Measurements from ENCODE around the gene SORCS3. TPM values are rescaled to one million over a fixed set of nuclear protein-coding genes. Genes with fewer than 3 reads are reported as not detected.

The SORCS3 gene
- total and polyA plus RNA-seq, 7 donors = 0.15 to 1.1 (median 0.33) TPM; not detected in 2

GRCh38 chr10:104935656-104936055 lies 294.6 kb downstream of the SORCS3 start:
- WGBS, 2 donors = 57 to 73% methylated on average over 2 of the region's 2 CpGs
- no peaks in the 10 kb centered on the region for H3K36me3 ChIP-seq
- H3K27ac ChIP-seq = no peak overlapping the region
- DNase-seq = no peak
- intact Hi-C loops (cut with DNase I) = no loop called here
- no peak overlapping the region for H3K4me3 ChIP-seq
- TF ChIP-seq EP300 (IDR thresholded peaks at IDR 0.05) (no peak), CTCF (IDR thresholded peaks at IDR 0.05) (no peak), POLR2AphosphoS5 (IDR thresholded peaks at IDR 0.05) (no peak), POLR2A (IDR thresholded peaks at IDR 0.05) (no peak)
- H3K27me3 ChIP-seq = no peaks in the 10 kb centered on the region
- H3K9me3 ChIP-seq = no peaks in the 10 kb centered on the region
- H3K4me1 ChIP-seq = no peaks in the 10 kb centered on the region

GRCh38 chr10:104937567-104937966 lies 296.5 kb downstream of the SORCS3 start:
- intact Hi-C loops (cut with DNase I) = no loop called here
- Histone ChIP-seq H3K4me3 (no peak overlapping the region), H3K9me3 (no peaks in the 10 kb centered on the region), H3K27ac (no peak overlapping the region), H3K36me3 (no peaks in the 10 kb centered on the region), H3K4me1 (peaks cover 0 to 12% (median 0%) of the 10 kb centered on the region in 4 donors), H3K27me3 (no peaks in the 10 kb centered on the region)
- WGBS, 2 donors = 51 to 67% methylated on average over 2 of the region's 2 CpGs
- no peak for DNase-seq
- no peak for TF ChIP-seq POLR2AphosphoS5 (IDR thresholded peaks at IDR 0.05)
- TF ChIP-seq CTCF (IDR thresholded peaks at IDR 0.05) = no peak
- TF ChIP-seq POLR2A (IDR thresholded peaks at IDR 0.05) = no peak
- TF ChIP-seq EP300 (IDR thresholded peaks at IDR 0.05) = no peak

DNA sequence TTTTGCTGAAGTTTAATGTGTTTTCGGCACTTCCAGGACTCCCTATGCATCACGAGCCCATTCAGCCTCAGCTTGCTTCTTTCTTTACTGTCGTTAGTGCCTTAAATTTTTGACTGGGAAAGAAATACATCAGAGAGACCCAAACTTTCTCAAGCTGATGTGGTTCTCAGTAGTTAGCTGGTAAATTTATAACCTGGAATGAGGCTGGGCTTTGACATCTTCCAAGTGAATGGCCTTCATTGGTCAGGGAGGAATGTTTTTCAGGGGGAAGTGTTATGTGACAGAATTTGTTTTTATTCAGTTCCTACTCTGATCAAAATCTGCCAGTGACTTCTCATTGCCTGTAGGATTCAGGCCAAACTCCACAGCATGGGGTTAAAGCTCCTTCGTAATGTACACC lies 296.9 kb downstream of the SORCS3 start:
- H3K9me3 ChIP-seq = no peaks in the 10 kb centered on the region
- no peaks in the 10 kb centered on the region for H3K36me3 ChIP-seq
- intact Hi-C loops (cut with DNase I) = no loop called here
- H3K27ac ChIP-seq = no peak overlapping the region
- no peak for TF ChIP-seq EP300 (IDR thresholded peaks at IDR 0.05)
- TF ChIP-seq POLR2A (IDR thresholded peaks at IDR 0.05) = no peak
- no peak for TF ChIP-seq CTCF (IDR thresholded peaks at IDR 0.05)
- peaks cover 0 to 12% (median 0%) of the 10 kb centered on the region in 4 donors for H3K4me1 ChIP-seq
- 80 to 84% methylated on average over 4 of the region's 4 CpGs for WGBS, 2 donors
- DNase-seq = no peak
- H3K4me3 ChIP-seq = no peak overlapping the region
- H3K27me3 ChIP-seq = no peaks in the 10 kb centered on the region

DNA sequence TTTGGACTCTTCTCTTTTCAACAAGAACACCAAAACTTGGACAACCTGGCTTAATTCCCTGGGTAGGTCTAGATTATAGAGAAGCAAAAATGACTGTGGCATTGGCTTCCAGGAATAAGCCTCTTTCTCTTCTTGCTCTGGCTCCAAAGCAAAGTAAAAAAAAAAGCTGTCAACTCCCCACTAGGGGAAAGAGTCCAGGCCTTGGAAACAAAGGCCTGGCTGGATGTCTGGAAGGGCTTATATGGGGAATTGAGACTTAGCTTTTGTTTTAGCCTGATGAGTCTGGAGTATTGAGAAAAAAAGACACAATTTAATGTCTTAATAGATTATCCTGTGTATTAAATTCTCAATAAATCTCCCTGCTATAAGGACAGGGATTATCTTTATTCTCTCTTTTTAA lies 300.6 kb downstream of the SORCS3 start:
- no peak overlapping the region for H3K4me3 ChIP-seq
- H3K27me3 ChIP-seq = no peaks in the 10 kb centered on the region
- peaks cover 0 to 12% (median 0%) of the 10 kb centered on the region in 4 donors for H3K4me1 ChIP-seq
- TF ChIP-seq CTCF (IDR thresholded peaks at IDR 0.05) = no peak
- peak in 2 of 4 donors; percentile 35 to 36 for TF ChIP-seq POLR2AphosphoS5 (IDR thresholded peaks at IDR 0.05)
- intact Hi-C loops (cut with DNase I) = no loop called here
- H3K36me3 ChIP-seq = no peaks in the 10 kb centered on the region
- H3K27ac ChIP-seq = peak overlapping the region in 1 of 4 donors; percentile 6
- DNase-seq = no peak
- H3K9me3 ChIP-seq = no peaks in the 10 kb centered on the region

DNA sequence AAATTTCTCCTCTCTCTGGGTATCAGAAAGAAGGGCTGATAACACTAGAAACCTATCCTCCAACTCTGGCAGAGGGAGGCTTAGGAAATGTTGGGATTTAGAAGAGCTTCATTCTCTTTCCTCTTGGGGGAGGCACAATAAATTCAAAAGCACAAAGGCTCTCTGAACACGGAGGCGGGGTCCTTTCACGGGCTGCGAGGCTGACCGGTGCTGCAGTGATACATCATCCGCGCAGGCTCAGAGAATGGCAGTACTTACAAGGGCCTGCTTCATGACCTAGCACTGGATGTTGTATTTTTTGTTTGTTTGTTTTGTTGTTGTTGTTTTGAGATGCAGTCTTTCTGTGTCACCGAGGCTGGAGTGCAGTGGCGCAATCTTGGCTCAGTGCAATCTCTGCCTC lies 306.2 kb downstream of the SORCS3 start:
- Histone ChIP-seq H3K4me1 (no peaks in the 10 kb centered on the region), H3K27ac (no peak overlapping the region), H3K4me3 (no peak overlapping the region), H3K36me3 (no peaks in the 10 kb centered on the region), H3K9me3 (no peaks in the 10 kb centered on the region), H3K27me3 (no peaks in the 10 kb centered on the region)
- no peak for DNase-seq
- TF ChIP-seq POLR2AphosphoS5 (IDR thresholded peaks at IDR 0.05) = no peak
- TF ChIP-seq CTCF (IDR thresholded peaks at IDR 0.05) = no peak
- no peak for TF ChIP-seq EP300 (IDR thresholded peaks at IDR 0.05)
- no peak for TF ChIP-seq POLR2A (IDR thresholded peaks at IDR 0.05)
- 89 to 91% methylated on average over 9 of the region's 9 CpGs for WGBS, 2 donors
- intact Hi-C loops (cut with DNase I) = no loop called here

All from sigmoid colon (tissue), 7 donors.